B cell (primary cell): Measurements from ENCODE around the gene NPS.

Experiments
- EZH2 ChIP-seq: IDR thresholded peaks from 2 replicates; pipeline ENCODE4 v1.6.1; 2012; ENCODE audit warnings: borderline replicate concordance, low read depth, mild to moderate bottlenecking, moderate library complexity, low read length; ENCODE audit not compliant: insufficient read depth, poor library complexity, severe bottlenecking
- TF ChIP-seq, protein P1 (sequence below): fragments of 200-600 bp; IDR thresholded peaks from one replicate; pipeline ENCODE4 v1.8.0; 2022; ENCODE audit warnings: antibody characterized with exemption, mild to moderate bottlenecking

DNA sequence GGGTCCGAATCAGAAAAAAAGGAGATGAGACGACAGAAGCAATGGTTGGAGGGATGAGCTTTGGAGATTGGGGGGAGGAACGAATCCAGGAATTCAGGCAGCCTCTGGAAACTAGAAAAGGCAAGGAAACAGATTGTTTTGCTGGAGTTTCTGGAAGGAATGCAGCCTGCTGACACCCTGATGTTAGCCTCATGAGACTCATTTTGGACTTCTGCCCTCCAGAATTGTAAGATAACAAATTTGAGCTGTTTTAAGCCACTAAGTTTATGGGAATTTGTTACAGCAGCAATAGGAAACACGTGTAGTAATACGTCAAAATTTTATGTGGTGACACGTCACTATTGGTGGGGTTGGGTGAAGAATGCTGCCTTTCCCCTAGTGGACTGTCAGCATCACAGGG is 25.6 kb upstream of the NPS start:
- TF ChIP-seq, protein P1, sequence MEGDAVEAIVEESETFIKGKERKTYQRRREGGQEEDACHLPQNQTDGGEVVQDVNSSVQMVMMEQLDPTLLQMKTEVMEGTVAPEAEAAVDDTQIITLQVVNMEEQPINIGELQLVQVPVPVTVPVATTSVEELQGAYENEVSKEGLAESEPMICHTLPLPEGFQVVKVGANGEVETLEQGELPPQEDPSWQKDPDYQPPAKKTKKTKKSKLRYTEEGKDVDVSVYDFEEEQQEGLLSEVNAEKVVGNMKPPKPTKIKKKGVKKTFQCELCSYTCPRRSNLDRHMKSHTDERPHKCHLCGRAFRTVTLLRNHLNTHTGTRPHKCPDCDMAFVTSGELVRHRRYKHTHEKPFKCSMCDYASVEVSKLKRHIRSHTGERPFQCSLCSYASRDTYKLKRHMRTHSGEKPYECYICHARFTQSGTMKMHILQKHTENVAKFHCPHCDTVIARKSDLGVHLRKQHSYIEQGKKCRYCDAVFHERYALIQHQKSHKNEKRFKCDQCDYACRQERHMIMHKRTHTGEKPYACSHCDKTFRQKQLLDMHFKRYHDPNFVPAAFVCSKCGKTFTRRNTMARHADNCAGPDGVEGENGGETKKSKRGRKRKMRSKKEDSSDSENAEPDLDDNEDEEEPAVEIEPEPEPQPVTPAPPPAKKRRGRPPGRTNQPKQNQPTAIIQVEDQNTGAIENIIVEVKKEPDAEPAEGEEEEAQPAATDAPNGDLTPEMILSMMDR = no peak
- no peak for TF ChIP-seq EZH2
